GM18519 (cell line): Measurements from ENCODE around the gene DIAPH2.

Source experiments
- ATAC-seq: cut with Tn5 transposase; IDR thresholded peaks from one replicate; pipeline ENCODE4 v1.9.1; 2021; ENCODE audit warnings: mild to moderate bottlenecking, moderate library complexity; ENCODE audit not compliant: unreplicated experiment, low FRiP score

Gene DIAPH2

DNA sequence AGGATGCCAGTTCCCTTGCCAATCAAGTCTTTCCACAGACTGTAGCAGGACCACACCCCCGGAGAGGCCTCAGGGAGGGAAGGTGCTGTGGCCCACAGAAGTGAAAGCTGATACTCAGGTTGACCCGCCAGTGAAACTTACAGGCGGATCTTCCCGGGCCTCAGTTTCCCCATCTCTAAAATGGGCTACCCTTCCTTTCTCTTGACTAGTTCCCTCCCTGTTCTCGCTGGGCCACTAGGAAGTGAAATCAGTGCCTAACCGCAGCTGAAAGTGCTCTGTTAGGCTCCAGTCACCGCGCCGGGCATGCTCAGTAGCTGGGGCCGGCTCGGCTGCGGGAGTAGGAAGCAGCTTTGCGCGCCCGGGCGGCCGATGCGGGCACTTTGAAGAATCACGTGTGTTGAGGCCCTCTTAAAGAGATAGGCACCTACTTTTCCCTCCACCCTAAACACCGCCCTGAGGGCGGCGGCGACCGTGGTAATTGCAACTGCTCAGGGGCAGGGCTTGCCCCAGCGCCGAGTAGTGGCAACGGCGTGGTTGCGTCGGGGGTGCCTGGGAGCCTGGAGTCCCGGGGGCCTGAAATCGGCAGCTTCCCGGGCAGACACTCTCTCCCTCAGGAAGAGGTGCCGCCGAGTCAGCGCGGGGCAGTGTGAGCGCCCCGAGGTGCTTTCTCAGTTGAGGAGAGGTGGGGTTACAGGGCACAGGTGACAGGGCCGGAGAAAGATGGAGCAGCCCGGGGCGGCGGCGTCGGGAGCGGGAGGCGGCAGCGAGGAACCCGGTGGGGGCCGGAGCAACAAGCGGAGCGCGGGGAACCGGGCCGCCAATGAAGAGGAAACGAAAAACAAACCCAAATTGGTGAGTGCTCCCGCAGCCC is at the start of gene DIAPH2:
Gene DIAPH2 (plus strand): TSS at position 504 of the 871 bp plus-strand sequence.
- ATAC-seq: peak; percentile 81

DNA sequence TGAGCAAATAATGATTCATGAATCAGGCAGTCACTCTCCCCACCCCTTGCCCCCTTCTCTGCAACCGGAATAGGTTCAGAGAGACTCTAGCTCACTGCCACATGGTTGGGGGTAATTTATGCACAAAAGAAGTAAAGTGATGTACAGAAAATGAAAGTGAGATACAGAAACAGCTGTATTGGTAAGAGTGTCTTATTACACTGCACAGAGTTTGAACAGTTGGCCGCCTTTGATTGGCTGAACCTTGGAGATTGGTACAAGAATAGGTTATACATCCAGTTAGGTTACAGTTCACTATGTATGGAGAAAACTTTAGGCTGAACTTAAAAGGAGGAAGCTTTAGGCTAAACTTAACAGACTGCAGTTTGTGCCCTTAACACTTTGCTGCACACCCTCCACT is 34.6 kb upstream of the DIAPH2 start:
- ATAC-seq: no peak

DNA sequence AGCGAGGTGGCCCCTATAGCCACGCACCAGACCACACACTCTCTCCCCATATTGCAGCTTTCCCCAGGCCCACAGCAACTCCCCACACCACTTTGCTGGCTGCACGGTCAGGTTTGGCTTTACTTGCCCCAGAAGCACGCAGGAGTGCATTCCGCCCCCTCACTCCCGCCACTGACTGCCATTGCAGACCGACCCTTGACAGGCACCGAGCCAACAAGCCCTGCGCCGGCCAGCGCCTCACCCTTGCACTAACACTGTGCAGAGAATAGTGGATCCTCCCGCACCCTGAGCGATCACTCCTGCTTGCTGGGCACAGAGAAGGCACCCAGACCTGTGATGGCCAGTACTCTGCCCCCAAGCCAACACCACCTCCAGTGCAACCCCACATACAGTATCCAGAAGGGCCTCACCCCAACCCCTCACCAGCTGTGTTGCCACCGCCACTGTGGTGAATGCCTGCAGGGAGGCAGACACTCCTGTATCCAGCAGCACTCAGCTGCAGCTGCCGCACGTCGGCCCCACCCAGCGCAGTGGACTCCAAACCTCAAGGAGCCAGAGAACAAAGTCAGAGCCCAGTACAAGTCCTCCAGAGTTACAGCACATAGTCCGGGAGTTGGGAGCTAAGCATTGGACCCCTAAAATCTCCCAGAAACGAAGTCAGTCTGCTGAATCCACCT is 28.6 kb upstream of the DIAPH2 start:
- ATAC-seq: no peak

- ATAC-seq: no peak
Observed at GRCh38 chrX:96682516-96682915, 2.1 kb upstream of the DIAPH2 start.

DNA sequence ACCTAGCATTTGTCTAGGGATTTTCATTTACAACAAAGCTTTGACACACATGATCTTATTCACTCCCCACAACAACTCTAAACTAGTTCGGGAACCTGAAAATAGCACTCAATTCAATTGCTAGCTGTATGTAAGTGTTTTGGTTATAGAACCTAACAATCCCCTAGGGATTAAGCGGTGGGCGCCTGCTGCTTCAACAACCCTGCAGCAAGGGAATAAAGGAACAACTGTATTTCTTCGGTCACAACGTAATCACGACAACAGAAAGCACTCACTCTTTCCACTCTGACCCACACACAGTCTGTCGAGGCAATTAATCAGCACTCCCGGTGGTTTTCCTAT is 674 bp upstream of the DIAPH2 start:
- ATAC-seq: no peak

DNA sequence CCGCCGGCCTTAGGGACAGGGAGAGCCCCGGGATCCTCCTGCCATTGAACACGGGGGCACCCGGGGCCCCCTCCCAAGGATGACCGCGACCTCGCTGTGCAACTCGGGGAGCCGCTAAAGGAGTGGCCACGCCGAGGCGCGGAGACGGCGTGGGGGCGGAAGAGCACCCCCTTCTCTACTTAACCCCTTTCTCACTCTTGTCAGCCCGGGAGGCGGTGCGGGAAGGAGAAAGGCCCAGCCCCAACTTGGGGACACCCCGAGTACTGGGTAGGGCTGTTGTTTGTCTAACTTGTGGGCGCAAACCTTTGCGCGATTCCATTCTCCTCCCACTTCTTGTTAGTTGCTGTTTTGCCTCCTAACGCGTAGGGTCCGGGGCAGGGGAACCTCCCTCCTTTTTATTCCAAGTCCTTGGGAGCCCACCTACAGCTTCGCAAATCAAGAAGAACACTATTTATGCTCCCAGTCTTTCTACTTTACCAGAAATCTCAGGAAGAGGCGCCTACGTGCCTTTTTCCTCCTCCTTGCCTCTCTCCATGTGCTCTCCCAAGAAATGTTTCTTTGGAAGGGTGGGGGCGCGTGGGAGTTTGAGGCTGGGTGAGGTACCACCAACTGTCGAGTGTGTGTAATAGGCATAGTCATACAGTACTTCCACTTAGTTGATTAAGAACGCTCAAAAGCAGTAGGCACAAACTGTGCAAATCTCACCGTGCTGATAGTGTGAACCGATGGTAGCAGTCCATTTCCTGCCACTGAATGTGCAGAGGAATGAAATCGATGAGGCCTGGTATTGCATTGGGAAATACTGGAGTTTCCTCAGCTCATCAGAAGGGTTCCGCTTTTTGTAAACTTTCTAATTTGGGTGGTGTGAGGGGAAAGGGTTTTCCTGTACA is 813 bp downstream of the DIAPH2 start:
- ATAC-seq: peak; percentile 31

GRCh38 chrX:96687776-96688175 is 3.1 kb downstream of the DIAPH2 start:
- no peak for ATAC-seq

DNA sequence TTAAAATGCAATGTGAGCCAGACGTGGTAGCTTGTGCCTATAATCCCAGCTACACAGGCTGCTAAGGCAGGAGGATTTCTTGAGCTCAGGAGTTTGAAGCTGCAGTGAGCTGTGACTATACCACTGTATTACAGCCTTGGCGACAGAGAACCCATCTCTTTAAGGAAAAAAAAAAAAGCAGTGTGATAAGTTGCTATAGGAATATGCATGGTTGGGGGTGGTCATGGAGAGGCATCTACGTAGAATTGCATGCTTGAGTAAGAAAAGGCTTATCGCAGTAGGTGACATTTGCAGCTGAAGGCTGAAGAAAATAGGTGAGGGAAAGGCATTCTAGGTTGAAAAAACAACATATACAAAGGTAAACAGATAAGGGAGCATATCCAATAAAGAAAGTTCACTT is 4.1 kb downstream of the DIAPH2 start:
- no peak for ATAC-seq

- ATAC-seq: no peak
Observed at GRCh38 chrX:96689991-96690390, 5.3 kb downstream of the DIAPH2 start.

- no peak for ATAC-seq
Observed at GRCh38 chrX:96692454-96692853, 7.8 kb downstream of the DIAPH2 start.

- no peak for ATAC-seq
Observed at GRCh38 chrX:96692890-96693289, 8.2 kb downstream of the DIAPH2 start.

- ATAC-seq: no peak
Observed at GRCh38 chrX:96693407-96693806, 8.8 kb downstream of the DIAPH2 start.

DNA sequence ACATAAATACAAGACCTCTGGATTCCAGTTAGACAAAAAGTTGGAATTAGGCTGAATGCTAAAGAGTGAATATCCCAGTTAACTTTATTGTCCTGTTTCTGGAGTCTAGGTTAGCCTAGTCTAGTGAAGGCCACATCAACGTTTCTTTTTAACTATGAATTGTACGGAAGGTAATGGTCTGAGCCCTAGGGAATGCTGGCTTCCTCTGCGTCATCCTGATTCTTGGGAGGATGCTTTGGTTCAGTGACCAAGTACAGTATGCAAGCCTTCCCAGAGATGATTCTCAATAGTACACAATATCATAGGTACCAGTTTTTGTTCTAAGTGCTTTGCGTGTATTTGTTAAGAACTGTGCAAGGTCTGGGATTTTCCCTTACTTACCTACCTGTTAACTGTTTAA is 11.8 kb downstream of the DIAPH2 start:
- ATAC-seq: no peak

GRCh38 chrX:96700625-96701024 is 16.0 kb downstream of the DIAPH2 start:
- ATAC-seq: no peak

DNA sequence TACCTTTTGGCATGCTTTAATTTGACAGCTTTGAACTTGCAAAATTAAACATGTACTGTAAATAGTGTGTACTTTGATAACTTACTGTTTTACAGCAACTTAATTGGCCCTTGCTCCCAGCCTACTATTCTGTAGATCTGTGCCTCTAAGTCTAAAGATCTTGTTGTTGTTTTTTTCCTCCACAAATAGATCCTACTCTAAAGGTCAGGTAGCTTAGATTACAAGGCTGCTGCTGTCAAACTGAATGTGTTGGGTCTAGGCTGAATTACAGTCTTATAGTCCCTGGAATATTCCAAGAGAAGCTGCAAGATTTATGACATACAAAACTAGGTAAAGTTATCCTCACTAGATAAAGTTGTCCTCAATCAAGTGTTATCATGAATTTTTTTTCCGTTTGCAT is 18.7 kb downstream of the DIAPH2 start:
- no peak for ATAC-seq

- ATAC-seq: no peak
Observed at GRCh38 chrX:96703816-96704215, 19.2 kb downstream of the DIAPH2 start.

DNA sequence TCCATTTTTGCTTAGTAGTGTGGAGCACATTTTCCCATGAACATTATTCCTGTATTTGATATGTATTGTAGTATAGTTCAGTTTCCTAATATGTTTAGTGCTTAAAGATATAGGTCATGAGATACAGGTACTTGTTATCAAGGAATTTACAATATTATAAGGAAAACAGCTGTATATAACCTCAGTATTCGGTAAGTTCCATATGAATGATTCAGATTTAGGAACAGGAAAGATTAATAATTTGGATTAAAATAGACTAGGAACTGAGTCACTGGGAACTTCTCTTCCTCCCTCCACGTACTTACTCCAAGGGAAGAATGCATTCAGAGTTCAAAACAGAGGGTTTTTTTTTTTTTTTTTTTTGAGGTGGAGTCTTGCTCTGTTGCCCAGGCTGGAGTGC is 20.0 kb downstream of the DIAPH2 start:
- ATAC-seq: no peak

DNA sequence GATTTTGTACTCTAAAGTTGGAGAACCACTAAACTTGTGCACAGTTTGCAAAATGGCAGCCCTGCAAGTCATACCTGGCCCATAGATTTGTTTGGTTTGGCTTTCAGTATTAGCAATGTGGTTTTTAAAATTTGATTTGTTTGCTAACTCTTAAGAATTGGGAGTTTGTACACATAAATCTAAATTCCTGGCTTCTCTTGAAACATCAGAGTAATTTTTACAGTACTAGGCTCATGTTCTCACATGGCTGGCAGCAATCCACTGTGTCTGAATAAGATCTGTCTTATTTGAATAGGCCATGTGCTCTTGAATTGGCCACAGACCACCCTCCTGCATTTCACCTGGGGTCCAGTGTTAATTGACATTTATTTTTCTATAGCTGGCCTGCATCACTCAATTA is 21.3 kb downstream of the DIAPH2 start:
- ATAC-seq: no peak

DNA sequence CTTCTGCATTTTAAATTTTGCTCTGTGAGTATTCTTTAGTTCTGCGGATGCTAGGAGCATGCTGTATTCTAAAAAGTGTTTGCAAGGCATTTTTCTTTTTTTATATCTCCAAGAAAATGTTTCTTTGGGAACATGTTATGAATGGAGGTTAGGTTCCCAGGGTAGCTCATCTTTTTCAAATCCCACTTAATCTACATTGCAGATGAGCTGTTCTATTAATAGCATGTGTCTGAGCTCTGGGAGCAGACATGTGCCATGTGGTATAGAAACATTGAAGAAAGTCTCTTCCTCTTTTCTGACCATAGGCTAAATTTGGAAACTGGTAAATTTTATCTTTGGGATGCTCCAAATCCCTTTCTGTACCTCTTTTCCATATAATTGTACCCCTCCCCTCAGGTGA is 23.2 kb downstream of the DIAPH2 start:
- no peak for ATAC-seq

DNA sequence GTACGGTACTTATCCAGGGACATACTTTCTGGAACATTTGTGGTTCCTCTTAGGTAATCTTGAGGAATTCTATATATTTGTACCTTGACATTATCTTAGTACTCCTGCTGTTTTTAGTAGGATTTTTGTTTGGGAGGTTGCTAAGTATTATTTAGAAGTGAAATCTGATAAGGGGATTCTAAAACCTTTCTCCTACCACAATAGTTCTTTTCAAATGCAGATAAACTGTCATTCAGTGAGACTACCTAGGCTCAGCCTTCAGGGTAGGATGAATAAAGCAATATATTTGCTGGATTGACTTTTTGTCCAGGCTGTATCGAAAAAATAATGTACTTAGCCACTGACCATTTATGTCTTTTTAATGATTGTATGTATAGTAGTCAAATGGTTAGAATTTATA is 25.4 kb downstream of the DIAPH2 start:
- ATAC-seq: no peak

DNA sequence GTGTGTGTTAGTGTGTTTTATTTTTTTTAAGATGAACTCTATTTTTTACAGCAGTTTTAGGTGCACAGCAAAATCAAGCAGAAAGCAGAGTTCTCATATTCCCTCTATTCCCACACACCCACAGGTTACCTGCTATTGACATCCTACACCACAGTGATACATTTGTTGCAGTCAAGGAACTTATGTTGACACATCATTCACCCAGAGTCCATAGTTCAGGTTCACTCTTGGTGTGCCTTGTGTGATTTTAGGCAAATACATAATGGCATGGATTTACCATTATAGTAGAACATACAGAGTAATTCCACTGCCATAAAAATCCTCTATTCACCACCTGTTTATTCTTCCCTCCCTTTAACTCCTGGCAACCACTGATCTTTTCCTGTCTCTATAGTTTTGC is 28.7 kb downstream of the DIAPH2 start:
- ATAC-seq: no peak
